ENCODE results near the gene ZNF576.
"Not testable (repeated sequence)": the region's sequence is repeated elsewhere in the genome, so short reads cannot be mapped to it uniquely, and the experiment has no call there.

Gene ZNF576

DNA sequence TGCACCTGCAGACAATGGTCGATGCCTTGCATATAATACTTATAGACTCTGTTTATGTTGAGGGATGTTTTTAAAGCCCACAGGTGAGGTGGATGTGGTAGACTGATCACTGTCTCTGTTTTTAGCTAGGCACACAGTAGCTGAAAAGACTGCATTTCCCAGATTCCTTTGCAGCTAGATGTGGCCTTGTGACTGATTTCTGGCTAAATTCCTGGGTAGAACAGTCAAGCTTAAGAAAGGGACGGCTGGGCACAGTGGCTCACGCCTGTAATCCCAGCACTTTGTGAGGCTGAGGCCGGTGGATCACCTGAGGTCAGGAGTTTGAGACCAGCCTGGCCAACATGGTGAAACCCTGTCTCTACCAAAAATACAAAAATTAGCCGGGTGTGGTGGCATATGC is 3.9 kb downstream of the ZNF576 start:
- DNase-seq: not testable (repeated sequence)

DNA sequence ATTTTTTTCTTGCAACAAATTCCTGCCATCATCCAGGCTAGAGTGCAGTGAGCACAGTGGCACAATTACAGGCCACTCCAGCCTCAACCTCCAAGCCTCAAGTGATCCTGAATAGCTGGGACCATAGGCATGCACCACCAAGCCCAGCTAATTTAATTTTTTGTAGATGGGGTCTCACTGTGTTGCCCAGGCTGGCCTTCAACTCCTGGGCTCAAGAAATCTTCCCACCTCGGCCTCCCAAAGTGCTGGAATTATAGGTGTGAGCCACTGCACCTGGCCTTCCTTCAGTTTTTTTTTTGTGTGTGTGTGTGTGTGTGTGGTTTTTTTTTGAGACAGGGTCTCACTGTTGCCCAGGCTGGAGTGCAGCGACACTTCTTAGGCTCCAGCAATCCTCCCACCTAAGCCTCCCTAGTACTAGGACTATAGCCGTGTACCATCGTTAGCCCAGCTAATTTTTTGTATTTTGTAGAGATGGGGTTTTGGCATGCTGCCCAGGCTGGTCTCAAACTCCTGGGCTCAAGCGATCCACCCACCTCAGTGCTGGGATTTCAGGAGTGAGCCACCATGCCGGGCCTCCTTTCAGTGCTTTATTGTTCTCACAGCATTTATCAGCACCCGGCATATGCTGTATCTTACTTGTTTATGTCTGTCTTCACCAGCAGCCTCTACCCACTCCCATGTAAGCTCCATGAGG is 9.6 kb downstream of the ZNF576 start:
- DNase-seq: no peak

DNA sequence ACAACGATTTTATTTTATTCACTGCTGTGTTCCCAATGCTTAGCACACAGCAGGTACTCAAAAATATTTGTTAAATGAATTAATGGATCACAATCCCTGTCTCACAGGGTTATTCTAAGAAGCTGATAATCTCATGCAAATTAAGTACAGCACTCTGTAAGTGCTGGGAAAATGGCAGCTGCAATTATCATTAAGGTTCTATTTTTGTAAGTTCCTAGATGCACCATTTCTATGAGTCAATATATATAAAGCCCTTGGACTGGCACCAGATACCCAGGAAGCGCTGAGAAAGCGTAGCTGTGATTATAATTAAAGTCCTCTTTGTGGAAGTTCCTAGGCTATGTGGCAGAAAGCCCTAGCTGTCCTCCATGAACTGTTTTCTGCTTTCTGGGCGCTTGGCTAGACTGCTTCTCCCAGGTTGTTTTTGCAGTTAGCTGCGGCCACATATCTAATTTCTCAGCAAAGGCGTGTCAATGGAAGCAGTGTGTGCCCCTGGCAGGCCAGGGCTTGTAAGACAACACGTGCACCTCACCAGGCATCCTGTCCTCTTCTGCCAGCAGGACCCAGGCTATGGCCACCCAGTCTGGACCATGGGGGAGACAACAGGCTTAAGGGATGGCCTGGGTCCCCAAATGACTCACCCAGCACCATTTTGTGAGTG is 10.3 kb downstream of the ZNF576 start:
- DNase-seq: no peak

DNA sequence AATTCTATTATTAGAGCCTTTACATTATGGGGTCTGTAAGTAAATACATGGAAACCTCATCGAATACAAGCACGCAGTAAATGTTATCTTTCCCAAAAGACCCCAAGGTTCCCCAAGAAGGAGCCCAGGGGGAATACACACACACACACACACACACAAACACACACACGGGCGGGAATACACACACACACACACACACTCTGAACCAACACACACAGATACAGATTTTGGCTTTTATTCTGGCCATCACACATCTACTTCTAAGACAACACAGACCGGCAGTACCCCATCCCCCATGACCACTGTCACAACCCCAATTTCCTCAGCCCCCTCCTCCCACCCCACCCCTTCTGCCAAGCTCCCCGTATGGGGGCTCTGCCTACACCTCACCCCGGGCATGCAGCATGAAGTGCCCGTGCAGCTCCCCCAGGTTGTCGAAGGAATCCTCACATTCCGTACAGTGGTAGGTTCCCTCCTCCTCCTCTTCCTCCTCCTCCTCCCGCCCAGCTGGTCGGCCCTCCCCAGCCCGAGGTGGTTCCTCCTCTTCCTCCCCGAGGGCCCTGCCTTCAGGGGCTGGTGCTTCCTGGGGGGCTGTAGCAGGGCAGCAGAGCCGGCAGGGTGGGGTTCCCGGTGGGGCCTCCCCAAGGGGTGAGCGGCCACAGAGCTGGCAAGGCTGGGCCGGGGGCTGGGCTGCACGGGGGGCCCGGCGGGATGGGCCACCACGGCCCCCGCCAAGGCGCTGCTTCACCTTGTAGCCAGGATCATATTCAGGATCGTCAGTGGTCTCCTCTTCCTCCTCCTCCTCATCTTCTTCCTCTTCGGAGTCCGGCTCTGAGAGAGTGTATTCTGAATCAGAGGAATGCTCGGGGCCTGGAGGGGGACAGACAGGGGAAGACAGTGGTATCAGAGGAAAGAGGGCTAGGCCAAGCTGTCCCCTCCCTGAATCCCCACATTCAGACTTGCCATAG is 11.1 kb downstream of the ZNF576 start:
- DNase-seq: no peak

DNA sequence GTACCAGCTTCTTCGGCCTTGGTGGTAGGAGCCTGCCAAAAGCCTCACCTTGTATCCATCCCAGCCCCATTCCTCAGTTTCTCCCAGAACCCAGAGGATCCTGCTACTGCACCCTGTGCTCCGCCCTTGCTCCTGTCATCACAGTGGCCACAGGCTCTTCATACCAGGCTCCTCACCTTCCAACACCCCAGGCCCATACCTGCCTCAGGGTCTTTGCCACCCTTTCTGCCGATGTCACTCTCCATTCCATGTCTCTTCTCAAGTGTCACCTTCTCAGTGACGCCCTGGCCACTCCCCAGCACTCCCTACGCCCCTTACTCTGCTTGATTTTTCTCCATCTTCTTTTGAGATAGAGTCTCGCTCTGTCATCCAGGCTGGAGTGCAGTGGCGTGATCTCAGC is 13.5 kb downstream of the ZNF576 start:
- DNase-seq: no peak

DNA sequence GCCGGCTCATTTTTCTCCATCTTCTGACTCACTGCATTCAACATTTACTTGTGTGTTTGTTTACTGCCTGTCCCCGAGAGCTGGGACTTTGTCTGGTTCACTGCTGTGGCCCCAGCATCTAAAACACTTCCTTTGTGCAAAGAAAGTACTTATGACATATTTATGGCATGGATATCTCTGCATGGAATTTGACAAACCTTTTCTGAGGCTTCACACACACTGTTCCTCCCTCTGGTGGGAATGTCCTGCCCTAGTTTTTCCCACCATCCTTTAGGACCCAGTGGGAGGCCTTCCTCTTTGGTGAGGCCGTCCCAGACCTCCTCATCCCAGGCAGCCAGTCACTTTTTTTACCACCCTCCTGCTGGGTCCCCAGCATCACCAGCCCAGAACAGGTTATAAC is 14.1 kb downstream of the ZNF576 start:
- no peak for DNase-seq

DNA sequence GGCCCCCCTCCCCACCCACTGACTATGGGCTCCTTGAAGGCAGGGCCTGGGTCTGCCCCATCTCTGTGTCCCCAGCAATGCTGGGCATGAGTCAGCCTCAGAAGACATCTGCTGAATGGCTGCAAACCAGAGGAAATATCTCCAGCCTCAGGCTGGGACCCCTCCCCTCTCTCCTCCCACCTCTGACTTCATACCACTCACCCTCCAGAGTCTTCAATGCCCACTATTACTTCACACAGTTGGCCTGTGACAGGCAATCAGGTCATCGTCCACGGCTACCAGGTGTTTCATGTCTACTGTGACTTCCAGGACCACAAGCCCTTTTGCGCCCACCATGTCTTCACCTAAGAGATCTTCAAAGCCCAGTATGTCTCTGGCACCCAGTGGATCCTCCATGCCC is 15.4 kb downstream of the ZNF576 start, which contains the start of gene SRRM5:
Gene SRRM5 (plus strand): TSS at position 301 of the 400 bp plus-strand sequence. CDS start 34 bp downstream, at position 335.
- DNase-seq: no peak

DNA sequence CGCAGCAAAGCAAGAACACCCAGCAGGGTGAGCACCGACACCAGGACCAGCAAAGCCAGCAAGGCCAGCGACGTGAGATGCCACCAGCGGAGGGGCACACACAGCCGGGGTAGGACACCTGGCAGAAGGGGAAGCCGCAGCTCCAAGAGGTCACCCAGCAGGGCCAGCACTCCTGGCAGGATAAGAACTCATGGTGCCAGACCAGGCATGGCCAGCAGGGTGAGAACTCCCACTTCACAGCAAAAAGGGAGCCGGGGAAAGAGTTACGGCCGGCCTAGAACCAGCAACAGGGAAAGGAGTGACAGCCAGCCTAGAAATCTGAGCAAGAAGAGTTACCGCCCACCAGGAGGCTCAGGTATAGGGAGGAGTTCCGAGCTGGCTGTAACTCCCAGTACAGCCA is 16.0 kb downstream of the ZNF576 start:
- DNase-seq: no peak

DNA sequence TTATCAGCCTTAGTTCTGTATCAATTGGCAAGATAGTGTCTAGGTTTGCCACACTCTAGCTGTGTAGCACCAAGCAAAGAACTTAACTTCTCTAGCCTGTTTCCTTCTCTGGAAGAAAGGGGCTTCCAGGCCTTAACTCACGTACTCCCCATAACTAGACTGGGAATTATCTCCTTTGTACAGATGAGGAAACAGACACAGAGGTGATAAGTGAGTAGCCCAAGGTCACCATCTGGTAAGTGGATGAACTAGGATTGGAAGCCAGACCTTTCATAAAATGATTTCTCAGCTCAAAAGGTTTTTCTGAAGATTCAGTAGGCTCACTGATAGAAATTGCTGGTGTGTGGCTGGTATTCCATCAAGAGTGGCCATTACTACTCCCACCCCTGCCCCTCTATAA is 19.9 kb downstream of the ZNF576 start:
- no peak for DNase-seq

DNA sequence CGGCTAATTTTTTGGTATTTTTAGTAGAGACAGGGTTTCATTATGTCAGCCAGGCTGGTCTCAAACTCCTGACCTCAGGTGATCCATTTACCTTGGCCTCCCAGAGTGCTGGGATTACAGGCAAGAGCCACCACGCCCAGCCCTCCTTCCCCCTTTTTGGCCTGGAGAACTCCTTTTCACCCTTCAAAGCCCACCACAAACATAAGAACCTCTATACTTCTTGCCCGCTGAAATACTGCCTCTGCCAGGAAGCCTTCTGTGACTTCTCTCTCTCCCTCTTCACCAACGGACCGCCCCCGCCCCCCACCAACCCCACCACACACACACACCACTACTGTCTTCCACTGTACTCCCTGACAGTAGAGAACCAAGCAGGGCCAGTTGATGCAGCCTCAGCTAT is 20.6 kb downstream of the ZNF576 start:
- no peak for DNase-seq

DNA sequence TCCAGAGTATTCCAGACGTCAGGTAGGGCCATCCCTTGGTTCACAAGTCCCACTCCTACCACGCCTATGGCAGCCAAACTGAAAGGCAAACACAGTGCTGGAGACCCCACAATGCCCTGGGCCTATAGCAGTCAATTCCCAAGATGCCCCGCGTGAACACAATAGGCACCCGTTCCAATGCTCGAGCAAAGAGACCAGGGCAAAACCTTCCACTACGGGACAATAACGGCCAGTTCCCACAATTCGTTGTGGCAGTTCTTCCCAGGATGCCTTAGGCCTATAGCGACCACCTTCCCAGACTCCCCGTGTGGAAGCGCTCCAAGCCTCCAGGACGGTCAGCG is 22.5 kb downstream of the ZNF576 start:
- peak; percentile 70 for DNase-seq

DNA sequence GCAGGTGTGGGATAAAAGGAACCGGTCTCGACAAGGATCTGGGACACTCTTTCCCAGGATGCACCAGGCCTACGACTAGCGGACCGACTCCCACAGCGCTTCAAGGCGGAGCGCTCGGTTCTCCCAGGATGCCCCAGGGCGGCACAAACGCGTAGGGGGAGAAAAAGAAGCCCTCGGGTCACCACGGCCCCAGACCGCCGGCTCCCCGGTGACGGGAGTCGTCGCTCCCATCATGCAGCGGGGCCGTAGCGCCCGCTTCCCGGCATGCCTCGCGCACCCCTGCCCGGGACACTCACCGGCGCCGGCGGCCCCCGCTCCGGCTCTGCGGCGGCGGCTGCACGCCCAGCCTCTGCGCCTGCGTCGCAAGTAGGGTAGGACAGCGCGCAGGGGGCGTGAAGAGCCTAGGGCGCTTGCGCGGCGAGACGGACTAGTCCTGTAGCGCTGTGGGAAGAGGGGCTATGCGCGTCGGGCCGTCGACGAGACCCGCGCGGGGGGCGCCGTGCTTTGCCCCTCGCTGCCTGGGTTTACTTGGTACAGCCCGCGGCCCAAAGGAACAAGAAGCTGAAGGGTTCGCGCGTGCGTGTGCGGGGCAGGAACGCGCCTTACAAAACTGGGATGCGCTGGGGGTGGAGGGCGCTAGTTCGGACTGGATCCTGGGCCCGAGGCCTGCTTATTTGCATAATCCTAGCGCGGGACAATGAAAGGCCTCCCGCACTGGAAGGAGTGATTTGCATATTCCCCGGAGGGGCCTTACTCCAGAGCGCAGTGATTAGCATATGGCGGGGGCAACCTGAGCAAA is 23.1 kb downstream of the ZNF576 start, which contains the start of gene ZNF428:
Gene ZNF428 (minus strand): TSS at position 368 of the 799 bp plus-strand sequence. CDS start 5,325 bp downstream, outside the sequence.
- peak; percentile 87 for DNase-seq

DNA sequence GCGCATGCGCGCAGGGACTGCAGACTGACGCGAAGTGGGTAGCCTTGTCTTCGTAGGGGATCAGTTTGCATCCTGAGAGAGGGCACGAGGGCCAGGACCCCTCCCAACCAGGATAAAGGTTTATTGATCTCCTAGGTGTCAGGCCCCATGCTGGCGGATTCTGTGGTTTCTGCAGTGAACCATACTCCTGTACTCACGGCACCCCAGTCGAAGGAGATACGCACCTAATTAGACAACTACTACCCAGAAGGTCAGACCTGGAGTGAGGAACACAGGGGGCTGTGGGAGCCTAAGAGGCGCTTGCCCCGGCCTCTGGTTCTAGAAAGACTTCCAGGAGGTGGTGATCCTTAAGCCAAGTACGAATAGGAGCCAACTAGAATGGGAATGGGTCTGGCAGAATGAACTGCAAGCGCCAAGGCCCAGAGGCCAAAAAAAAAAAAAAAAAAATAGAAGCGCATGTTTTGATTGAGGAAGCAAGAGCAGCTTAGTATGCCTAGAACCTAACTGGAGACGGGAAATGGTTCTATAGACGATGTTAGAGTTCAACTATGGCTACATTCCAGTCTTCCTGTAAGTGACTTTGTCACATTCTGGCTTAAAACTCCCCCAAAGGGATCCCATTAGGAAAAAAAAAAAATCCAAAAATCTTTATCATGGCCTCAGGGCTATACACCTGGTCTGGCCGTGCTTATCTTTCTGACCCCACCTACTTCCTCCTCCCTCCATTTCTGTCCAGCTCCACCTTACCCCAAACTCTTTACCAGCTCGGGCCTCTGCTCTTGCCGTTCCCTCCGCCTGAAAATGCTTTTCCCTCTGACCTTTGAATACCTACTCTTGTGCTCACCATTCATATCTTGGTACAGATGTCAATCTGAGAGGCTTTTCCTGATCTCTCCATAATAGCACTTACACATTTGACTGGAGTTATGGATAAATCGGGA is 23.9 kb downstream of the ZNF576 start:
- peak; percentile 92 for DNase-seq

DNA sequence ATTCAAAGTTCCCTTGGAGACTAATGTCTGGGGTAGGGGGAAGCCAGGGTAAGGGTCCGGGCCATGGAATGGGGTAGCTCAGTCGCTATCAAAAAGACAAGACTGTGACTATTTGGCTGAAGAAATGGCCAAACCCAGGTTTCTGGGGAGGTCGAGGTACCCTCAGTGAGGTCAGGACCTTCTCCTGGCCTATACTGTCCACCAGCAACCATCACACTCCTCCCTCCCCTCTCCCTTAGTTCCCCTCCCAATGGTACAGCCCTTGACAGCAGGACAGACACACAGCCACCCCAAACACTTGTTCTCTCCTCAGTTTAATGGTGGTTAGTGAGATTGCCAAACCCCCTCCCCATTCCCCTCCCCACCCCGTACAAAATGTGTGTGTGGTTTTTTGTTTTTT is 25.7 kb downstream of the ZNF576 start:
- no peak for DNase-seq

DNA sequence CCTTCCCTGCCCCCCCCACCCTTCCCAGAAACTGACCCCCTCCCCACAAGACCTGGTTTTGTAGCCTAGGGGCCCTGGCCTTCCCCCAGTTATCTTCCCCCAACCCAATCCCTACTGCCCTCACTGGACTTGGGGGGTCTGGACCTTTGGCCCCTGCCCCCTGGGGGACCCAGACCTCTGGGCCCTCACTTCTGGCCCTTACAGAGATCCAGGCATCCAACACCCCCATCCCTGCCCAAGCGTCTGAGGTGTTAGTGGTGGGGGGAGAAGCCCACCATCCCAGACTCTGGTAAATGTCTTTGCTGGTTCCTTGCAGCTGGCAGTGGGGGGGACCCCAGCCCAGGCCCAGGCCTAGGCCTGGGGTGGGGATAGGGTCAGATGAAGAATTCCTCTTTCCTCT is 26.6 kb downstream of the ZNF576 start:
- DNase-seq: no peak

DNA sequence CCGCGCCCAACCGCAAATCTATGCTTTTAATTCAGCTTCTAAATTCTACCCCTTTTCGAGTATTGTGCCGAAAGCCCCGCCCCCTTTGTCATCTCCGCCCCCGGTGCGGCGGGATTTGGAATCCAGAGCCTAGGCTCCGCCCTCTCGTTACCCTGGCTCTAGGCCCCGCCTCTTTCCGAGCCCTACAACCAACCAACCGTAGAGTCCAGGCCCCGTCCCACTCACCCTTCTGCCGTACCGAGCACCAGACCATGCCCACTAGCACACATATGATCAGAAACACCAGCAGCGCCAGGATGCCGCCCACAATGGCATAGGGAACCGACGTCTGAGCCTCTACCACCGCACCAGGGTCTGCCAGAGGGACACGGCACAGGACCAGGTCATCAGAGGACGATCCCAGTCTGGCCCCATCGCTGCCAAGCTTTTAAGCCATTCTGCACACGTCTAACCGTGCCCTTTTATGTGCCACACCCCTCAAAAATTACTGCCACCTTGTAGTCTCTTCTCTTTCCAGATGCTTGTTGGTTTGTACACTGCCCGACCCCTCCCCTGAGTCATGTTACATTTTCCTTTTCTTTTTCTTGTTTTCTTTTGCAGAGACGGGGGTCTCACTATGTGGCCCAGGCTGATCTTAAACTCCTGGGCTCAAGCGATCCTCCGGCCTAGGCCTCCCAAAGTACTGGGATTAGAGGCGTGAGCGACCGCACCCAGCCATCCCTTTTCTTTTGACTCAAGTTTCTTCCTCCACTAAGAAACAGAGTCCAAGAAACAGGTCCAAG is 27.7 kb downstream of the ZNF576 start:
- DNase-seq: peak; percentile 41

DNA sequence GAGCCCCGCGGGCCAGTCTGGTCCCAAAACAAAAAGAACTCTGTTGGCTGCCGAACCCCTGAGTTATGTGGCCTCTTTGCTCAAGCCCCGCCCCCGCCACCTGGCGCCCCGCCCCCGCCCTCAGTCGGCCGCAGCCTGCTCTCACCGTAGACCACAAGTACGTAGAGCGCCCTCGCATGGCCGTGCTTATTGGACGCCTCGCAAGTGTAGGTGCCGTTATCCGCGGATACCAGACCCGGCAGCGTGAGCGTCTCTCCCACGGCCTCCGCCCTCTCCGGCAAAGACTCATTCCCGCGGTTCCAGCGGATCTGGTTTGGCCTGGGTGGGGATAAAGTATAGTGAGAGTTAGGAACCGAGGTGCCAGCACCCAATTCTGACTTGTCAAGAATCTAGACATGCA is 28.5 kb downstream of the ZNF576 start:
- peak; percentile 93 for DNase-seq

DNA sequence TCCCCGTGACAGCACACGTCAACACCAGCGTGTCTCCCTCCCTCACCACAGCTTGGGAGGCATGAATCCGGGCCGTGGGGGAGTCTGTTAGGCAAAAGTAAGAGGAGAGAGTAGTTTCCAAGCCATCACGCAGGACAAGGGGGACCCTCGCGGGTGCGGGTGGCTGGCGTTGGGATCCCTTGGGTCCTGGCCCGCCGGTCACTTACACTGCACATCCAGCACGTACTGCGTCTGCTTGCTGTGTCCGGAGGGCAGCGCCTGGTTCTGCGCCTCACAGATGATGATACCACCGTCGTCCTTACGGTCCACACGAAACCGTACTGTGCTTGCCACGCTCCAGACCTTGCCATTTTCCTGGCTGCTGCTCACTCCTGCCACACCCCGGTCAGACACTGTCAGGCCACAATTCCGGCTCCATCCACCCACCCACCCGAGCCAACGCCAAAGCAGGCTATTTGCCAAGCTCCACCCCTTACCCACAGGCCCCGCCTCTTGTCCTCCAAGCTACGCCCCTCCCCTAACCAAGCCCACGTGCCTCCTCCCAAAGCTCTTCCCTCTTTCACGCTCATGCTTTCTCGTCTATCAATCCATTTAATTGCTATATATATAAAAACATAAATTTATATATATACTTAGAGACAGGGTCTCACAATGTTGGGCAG is 29.7 kb downstream of the ZNF576 start:
- peak; percentile 56 for DNase-seq

DNA sequence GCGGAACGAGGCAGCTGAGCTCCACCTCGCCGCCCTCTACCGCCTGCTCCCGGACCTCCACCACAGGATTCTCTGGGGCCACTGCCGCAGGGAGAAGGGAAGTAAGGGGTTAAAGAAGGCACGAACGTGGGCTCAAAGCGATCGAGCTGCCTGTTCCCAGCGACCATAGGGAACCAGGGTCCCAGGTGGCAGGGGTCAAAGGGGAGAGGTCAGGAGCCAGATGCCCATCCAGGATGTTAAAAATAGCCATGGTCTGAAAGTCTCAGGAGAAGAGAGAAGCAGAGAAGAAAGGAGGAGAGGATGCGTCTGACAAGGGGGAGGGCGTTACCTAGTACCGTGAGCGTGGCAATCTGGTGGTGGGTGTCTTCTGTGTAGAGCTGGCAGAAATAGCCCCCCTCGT is 30.4 kb downstream of the ZNF576 start:
- no peak for DNase-seq
